T-helper 22 cell (primary cell): Measurements from ENCODE around the gene CTXND1.

Experiments used
- DNase-seq: peaks from one replicate; pipeline ENCODE4 v3.0.0-alpha.2; 2020; ENCODE audit warnings: low read depth

The CTXND1 gene

GRCh38 chr15:80259942-80260510 is 8.0 kb upstream of the CTXND1 start:
- DNase-seq, result no peak

GRCh38 chr15:80251428-80252120 is 439 bp downstream of the CTXND1 start:
- DNase-seq, result no peak

GRCh38 chr15:80250614-80251427 is 1.2 kb downstream of the CTXND1 start:
- no peak for DNase-seq

GRCh38 chr15:80249973-80250372 is 2.0 kb downstream of the CTXND1 start:
- no peak for DNase-seq

- DNase-seq, result no peak
Observed at GRCh38 chr15:80247320-80247719, 4.7 kb downstream of the CTXND1 start.

- DNase-seq, result no peak
Observed at GRCh38 chr15:80246425-80246894, 5.6 kb downstream of the CTXND1 start.

GRCh38 chr15:80242802-80243201 is 9.2 kb downstream of the CTXND1 start:
- DNase-seq, result no peak

GRCh38 chr15:80242132-80242769 is 9.8 kb downstream of the CTXND1 start:
- no peak for DNase-seq

GRCh38 chr15:80241508-80241907 is 10.5 kb downstream of the CTXND1 start:
- no peak for DNase-seq

- DNase-seq, result no peak
Observed at GRCh38 chr15:80240276-80240675, 11.7 kb downstream of the CTXND1 start.

GRCh38 chr15:80234883-80235282 is 17.1 kb downstream of the CTXND1 start:
- no peak for DNase-seq

GRCh38 chr15:80233581-80233980 is 18.4 kb downstream of the CTXND1 start:
- DNase-seq, result no peak

- DNase-seq, result no peak
Observed at GRCh38 chr15:80231371-80231770, 20.6 kb downstream of the CTXND1 start.

GRCh38 chr15:80228959-80229610 is 22.9 kb downstream of the CTXND1 start:
- no peak for DNase-seq

GRCh38 chr15:80219955-80220354 is 32.1 kb downstream of the CTXND1 start:
- no peak for DNase-seq

- no peak for DNase-seq
Observed at GRCh38 chr15:80217327-80217900, 34.6 kb downstream of the CTXND1 start.

- no peak for DNase-seq
Observed at GRCh38 chr15:80216911-80217310, 35.1 kb downstream of the CTXND1 start.

- no peak for DNase-seq
Observed at GRCh38 chr15:80216141-80216540, 35.9 kb downstream of the CTXND1 start.

- no peak for DNase-seq
Observed at GRCh38 chr15:80214910-80215309, 37.1 kb downstream of the CTXND1 start.

- no peak for DNase-seq
Observed at GRCh38 chr15:80211976-80212375, 40.0 kb downstream of the CTXND1 start.
